HCT116 (cell line): ENCODE results near the gene CCDC158.

ENCODE experiments used
- CBX3 ChIP-seq: IDR thresholded peaks from 2 replicates; pipeline ENCODE4 v1.6.1; 2012; ENCODE audit warnings: low read depth
- CEBPB ChIP-seq: IDR thresholded peaks from 2 replicates; pipeline ENCODE4 v1.6.1; 2012; ENCODE audit warnings: low read depth
- EZH2phosphoT487 ChIP-seq: fragments of 200-600 bp; IDR thresholded peaks from 2 replicates; pipeline ENCODE4 v1.6.1; 2018; ENCODE audit warnings: antibody characterized with exemption, borderline replicate concordance
- POLR2A ChIP-seq: IDR thresholded peaks from 2 replicates; pipeline ENCODE4 v1.7.0; 2011; ENCODE audit warnings: borderline replicate concordance; ENCODE audit not compliant: insufficient read depth, insufficient read length; ENCODE audit errors: extremely low read depth
- POLR2AphosphoS5 ChIP-seq: IDR thresholded peaks from 2 replicates; pipeline ENCODE4 v1.6.1; 2011; ENCODE audit warnings: mild to moderate bottlenecking, low read depth, low read length, moderate library complexity
- RAD21 ChIP-seq: IDR thresholded peaks from 2 replicates; pipeline ENCODE4 v1.6.1; 2012; ENCODE audit warnings: low read depth, mild to moderate bottlenecking
- REST ChIP-seq: IDR thresholded peaks from 2 replicates; pipeline ENCODE4 v1.6.1; 2012; ENCODE audit warnings: low read depth
- TCF7L2 ChIP-seq: IDR thresholded peaks from 2 replicates; pipeline ENCODE4 v1.7.0; 2011; ENCODE audit warnings: borderline replicate concordance, inconsistent platforms; ENCODE audit not compliant: insufficient read depth, insufficient read length; ENCODE audit errors: extremely low read depth
- TF ChIP-seq, protein P1 (sequence below), 3 experiments: fragments of 200-600 bp in 1 of 3; sonication (generic) in 1 of 3; IDR thresholded peaks in 2 of 3; conservative IDR thresholded peaks in 1 of 3; 2 replicates each; pipeline ENCODE4 v1.5.1; 2012 to 2017; ENCODE audit warnings: low read depth in 2 of 3, low read length in 2 of 3, antibody characterized with exemption in 1 of 3, borderline replicate concordance in 1 of 3, control low read depth in 1 of 3, mild to moderate bottlenecking in 1 of 3, mixed read lengths in 1 of 3, mixed run types in 1 of 3, moderate library complexity in 1 of 3; ENCODE audit not compliant: insufficient read depth in 1 of 3
- TF ChIP-seq, protein P2 (sequence below): IDR thresholded peaks from 2 replicates; pipeline ENCODE4 v1.6.1; 2012

GRCh38 chr4:76458297-76458696, 37.4 kb upstream of the CCDC158 start:
- TF ChIP-seq, protein P1, sequence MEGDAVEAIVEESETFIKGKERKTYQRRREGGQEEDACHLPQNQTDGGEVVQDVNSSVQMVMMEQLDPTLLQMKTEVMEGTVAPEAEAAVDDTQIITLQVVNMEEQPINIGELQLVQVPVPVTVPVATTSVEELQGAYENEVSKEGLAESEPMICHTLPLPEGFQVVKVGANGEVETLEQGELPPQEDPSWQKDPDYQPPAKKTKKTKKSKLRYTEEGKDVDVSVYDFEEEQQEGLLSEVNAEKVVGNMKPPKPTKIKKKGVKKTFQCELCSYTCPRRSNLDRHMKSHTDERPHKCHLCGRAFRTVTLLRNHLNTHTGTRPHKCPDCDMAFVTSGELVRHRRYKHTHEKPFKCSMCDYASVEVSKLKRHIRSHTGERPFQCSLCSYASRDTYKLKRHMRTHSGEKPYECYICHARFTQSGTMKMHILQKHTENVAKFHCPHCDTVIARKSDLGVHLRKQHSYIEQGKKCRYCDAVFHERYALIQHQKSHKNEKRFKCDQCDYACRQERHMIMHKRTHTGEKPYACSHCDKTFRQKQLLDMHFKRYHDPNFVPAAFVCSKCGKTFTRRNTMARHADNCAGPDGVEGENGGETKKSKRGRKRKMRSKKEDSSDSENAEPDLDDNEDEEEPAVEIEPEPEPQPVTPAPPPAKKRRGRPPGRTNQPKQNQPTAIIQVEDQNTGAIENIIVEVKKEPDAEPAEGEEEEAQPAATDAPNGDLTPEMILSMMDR (IDR thresholded peaks at IDR 0.05 in 2 of 3, conservative IDR thresholded peaks at IDR 0.05 in 1 of 3; ENCODE audit: borderline replicate concordance in 1 of 3, insufficient read depth in 1 of 3, low read depth in 2 of 3, low read length in 2 of 3): no peak
- TF ChIP-seq EZH2phosphoT487 (no peak), TCF7L2 (no peak), REST (no peak), POLR2AphosphoS5 (no peak), POLR2A (no peak), CEBPB (no peak), RAD21 (no peak), CBX3 (no peak)
- TF ChIP-seq, protein P2, sequence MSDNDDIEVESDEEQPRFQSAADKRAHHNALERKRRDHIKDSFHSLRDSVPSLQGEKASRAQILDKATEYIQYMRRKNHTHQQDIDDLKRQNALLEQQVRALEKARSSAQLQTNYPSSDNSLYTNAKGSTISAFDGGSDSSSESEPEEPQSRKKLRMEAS: no peak
